ENCODE data around the gene RANBP6. TPM values are rescaled to one million over a fixed set of nuclear protein-coding genes. Genes with fewer than 3 reads are reported as not detected.
A peak's percentile ranks its signal among the peaks of the same experiment; 100 is the strongest.

RANBP6 gene
- total and polyA plus RNA-seq, 2 donors from 2014 or later, result 9.5 to 19.5 TPM

DNA sequence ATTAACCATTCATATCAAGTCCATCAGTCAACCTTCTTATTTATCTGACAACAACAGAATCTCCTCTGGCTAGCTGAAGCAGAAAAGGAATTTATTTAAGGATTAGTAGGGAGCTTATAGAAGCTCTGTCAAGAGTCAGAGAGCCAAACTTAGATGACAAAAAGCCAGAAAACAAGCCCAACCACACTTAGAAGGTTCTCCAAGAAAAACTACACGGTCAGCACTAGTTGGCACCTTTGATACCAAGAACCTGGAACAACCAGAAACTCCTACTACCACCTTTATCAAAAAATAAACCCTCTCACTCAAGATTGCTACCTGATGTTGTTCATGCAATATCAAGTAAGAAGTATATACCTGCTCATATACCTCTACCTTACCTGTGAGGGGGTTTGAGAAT is 36.9 kb downstream of the RANBP6 start:
- no peaks in the 10 kb centered on the region for H3K27me3 ChIP-seq (ENCODE audit: control insufficient read depth, insufficient read depth, low read length)
- intact Hi-C loops (cut with DNase I), result no loop called here
- FAIRE-seq (no peak), DNase-seq (no peak)
- no peaks in the 10 kb centered on the region for H3K9me3 ChIP-seq (ENCODE audit: control insufficient read depth in 2 of 3, insufficient read depth in 1 of 3, low read length in 3 of 3)
- H3K4me1 ChIP-seq (ENCODE audit: control insufficient read depth in 2 of 3, insufficient read depth in 2 of 3, low read depth in 1 of 3, low read length in 3 of 3), result peaks cover 0 to 9% (median 7%) of the 10 kb centered on the region in 3 donors
- no peak overlapping the region for H3K4me3 ChIP-seq (ENCODE audit: low read length in 3 of 3)
- TF ChIP-seq, protein P1, sequence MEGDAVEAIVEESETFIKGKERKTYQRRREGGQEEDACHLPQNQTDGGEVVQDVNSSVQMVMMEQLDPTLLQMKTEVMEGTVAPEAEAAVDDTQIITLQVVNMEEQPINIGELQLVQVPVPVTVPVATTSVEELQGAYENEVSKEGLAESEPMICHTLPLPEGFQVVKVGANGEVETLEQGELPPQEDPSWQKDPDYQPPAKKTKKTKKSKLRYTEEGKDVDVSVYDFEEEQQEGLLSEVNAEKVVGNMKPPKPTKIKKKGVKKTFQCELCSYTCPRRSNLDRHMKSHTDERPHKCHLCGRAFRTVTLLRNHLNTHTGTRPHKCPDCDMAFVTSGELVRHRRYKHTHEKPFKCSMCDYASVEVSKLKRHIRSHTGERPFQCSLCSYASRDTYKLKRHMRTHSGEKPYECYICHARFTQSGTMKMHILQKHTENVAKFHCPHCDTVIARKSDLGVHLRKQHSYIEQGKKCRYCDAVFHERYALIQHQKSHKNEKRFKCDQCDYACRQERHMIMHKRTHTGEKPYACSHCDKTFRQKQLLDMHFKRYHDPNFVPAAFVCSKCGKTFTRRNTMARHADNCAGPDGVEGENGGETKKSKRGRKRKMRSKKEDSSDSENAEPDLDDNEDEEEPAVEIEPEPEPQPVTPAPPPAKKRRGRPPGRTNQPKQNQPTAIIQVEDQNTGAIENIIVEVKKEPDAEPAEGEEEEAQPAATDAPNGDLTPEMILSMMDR (IDR thresholded peaks at IDR 0.05; ENCODE audit: borderline replicate concordance, extremely low read depth, insufficient read depth), result no peak
- peaks cover 0 to 3% (median 0%) of the 10 kb centered on the region in 3 donors for H3K36me3 ChIP-seq (ENCODE audit: control insufficient read depth in 2 of 3, insufficient read depth in 3 of 3, low read length in 3 of 3)
- H3K27ac ChIP-seq (ENCODE audit: low read depth in 2 of 2, low read length in 2 of 2), result no peak overlapping the region
- no peak overlapping the region for H3K9ac ChIP-seq (ENCODE audit: low read length in 3 of 3)

DNA sequence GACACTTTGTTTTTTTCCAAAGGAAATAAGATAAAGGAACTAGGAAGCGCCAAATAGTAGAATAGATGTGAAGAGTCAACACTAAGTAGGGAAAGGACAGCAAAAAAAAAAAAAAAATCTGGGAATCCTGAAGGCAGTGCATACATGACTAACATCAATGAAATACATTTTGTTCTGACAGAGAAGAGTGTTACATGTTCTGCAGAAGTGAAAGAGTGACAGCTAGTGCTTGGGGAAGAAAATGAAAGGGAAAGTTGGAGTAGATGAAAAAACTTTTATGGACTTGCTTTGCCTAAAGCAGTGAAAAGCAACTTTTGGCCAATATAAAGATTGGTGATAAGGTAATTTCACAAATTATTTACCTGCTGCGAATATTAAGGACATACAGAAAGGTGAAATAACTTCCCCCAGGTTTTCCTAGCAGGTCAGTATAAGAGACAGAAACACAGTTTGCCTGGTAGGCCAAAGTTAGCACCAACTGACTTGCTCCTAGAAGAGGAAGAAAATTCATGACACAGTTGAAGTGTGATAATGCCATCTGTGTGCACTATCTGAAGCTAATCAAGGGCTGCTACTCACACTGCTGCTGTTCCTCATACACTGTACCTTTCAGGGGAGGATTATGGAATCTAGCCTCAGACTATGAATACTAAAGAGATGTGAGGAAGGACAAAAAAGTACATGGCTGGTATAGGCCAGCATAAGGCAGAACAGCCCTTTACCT is 38.6 kb downstream of the RANBP6 start:
- Histone ChIP-seq H3K9me3 (ENCODE audit: control insufficient read depth in 2 of 3, insufficient read depth in 1 of 3, low read length in 3 of 3) (no peaks in the 10 kb centered on the region), H3K27me3 (ENCODE audit: control insufficient read depth, insufficient read depth, low read length) (no peaks in the 10 kb centered on the region), H3K9ac (ENCODE audit: low read length in 3 of 3) (peak overlapping the region in 1 of 3 donors; percentile 47), H3K36me3 (ENCODE audit: control insufficient read depth in 2 of 3, insufficient read depth in 3 of 3, low read length in 3 of 3) (no peaks in the 10 kb centered on the region), H3K27ac (ENCODE audit: low read depth in 2 of 2, low read length in 2 of 2) (peak overlapping the region; percentile 45 to 68), H3K4me1 (ENCODE audit: control insufficient read depth in 2 of 3, insufficient read depth in 2 of 3, low read depth in 1 of 3, low read length in 3 of 3) (peaks cover 0 to 7% (median 5%) of the 10 kb centered on the region in 3 donors), H3K4me3 (ENCODE audit: low read length in 3 of 3) (peak overlapping the region in 1 of 3 donors; percentile 27)
- no peak for DNase-seq
- no peak for FAIRE-seq
- TF ChIP-seq, protein P1 (IDR thresholded peaks at IDR 0.05; ENCODE audit: borderline replicate concordance, extremely low read depth, insufficient read depth), result peak; percentile 38
- intact Hi-C loops (cut with DNase I), result no loop called here

DNA sequence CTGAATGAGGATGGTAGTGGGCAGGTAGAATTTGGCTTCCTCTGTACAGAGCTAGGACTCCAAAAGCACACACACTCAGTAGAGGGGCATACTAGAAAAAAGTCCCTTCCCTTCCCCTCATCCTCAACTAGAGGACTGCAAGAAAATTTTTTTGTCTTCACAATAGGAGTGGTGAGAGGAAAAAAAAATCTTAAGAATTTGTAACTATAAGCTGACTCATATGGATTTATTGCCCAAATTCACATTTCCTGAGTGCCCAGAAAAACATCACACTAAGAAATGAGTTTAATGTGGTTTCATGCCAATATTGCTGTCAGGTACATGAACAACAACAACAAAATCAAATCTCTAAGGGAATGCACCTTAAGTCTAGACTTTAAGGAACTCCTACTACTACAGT is 43.7 kb downstream of the RANBP6 start:
- intact Hi-C loops (cut with DNase I), result no loop called here
- Histone ChIP-seq H3K4me3 (ENCODE audit: low read length in 3 of 3) (no peak overlapping the region), H3K27me3 (ENCODE audit: control insufficient read depth, insufficient read depth, low read length) (no peaks in the 10 kb centered on the region), H3K36me3 (ENCODE audit: control insufficient read depth in 2 of 3, insufficient read depth in 3 of 3, low read length in 3 of 3) (peaks cover 0 to 8% (median 0%) of the 10 kb centered on the region in 3 donors), H3K9me3 (ENCODE audit: control insufficient read depth in 2 of 3, insufficient read depth in 1 of 3, low read length in 3 of 3) (no peaks in the 10 kb centered on the region), H3K4me1 (ENCODE audit: control insufficient read depth in 2 of 3, insufficient read depth in 2 of 3, low read depth in 1 of 3, low read length in 3 of 3) (peaks cover 0 to 2% (median 0%) of the 10 kb centered on the region in 3 donors), H3K27ac (ENCODE audit: low read depth in 2 of 2, low read length in 2 of 2) (no peak overlapping the region), H3K9ac (ENCODE audit: low read length in 3 of 3) (no peak overlapping the region)
- TF ChIP-seq, protein P1 (IDR thresholded peaks at IDR 0.05; ENCODE audit: borderline replicate concordance, extremely low read depth, insufficient read depth), result no peak
- FAIRE-seq, result no peak
- DNase-seq, result no peak

Small RNA genes lying within 50 kb of the gene (microRNA-seq; reads per million reads assigned to microRNA genes)
- gene MIR4665, result not detected

Other genes with a start within 250 kb of the RANBP6 start
- gene ERMP1, start 182.5 kb downstream of the RANBP6 start, total RNA-seq, result 89.6 TPM
- 34.4 TPM for gene ERMP1, start 182.5 kb downstream of the RANBP6 start, polyA plus RNA-seq (ENCODE audit: insufficient read depth, low read depth, low replicate concordance)
- gene MLANA, start 124.7 kb downstream of the RANBP6 start, total RNA-seq, result not detected
- not detected for gene MLANA, start 124.7 kb downstream of the RANBP6 start, polyA plus RNA-seq (ENCODE audit: insufficient read depth, low read depth, low replicate concordance)
- gene IL33, start 200.2 kb upstream of the RANBP6 start, total RNA-seq, result 22.7 TPM
- gene IL33, start 200.2 kb upstream of the RANBP6 start, polyA plus RNA-seq (ENCODE audit: insufficient read depth, low read depth, low replicate concordance), result 3.7 TPM